ENCODE results near the gene EMC8.

EMC8 gene

GRCh38 chr16:85833219-85833920 is 34.0 kb upstream of the EMC8 start:
- Histone ChIP-seq H3K27ac (ENCODE audit: low read length) (no peak overlapping the region), H3K4me3 (ENCODE audit: low read depth in 1 of 2, low read length in 2 of 2) (no peak overlapping the region), H3K36me3 (ENCODE audit: control insufficient read depth in 1 of 2, insufficient read depth in 2 of 2, low read length in 2 of 2) (no peaks in the 10 kb centered on the region), H3K4me1 (ENCODE audit: control insufficient read depth in 1 of 2, insufficient read depth in 2 of 2, low read length in 2 of 2) (peaks cover 0 to 23% of the 10 kb centered on the region in 2 donors), H3K27me3 (ENCODE audit: low read depth, low read length) (no peaks in the 10 kb centered on the region), H3K9me3 (ENCODE audit: control insufficient read depth in 1 of 2, low read length in 2 of 2) (no peaks in the 10 kb centered on the region)

GRCh38 chr16:85832570-85833218 is 33.4 kb upstream of the EMC8 start:
- Histone ChIP-seq H3K4me1 (ENCODE audit: control insufficient read depth in 1 of 2, insufficient read depth in 2 of 2, low read length in 2 of 2) (peaks cover 0 to 30% of the 10 kb centered on the region in 2 donors), H3K27ac (ENCODE audit: low read length) (no peak overlapping the region), H3K27me3 (ENCODE audit: low read depth, low read length) (no peaks in the 10 kb centered on the region), H3K9me3 (ENCODE audit: control insufficient read depth in 1 of 2, low read length in 2 of 2) (no peaks in the 10 kb centered on the region), H3K36me3 (ENCODE audit: control insufficient read depth in 1 of 2, insufficient read depth in 2 of 2, low read length in 2 of 2) (no peaks in the 10 kb centered on the region), H3K4me3 (ENCODE audit: low read depth in 1 of 2, low read length in 2 of 2) (no peak overlapping the region)

GRCh38 chr16:85830821-85831220 is 31.5 kb upstream of the EMC8 start:
- Histone ChIP-seq H3K9me3 (ENCODE audit: control insufficient read depth in 1 of 2, low read length in 2 of 2) (no peaks in the 10 kb centered on the region), H3K27me3 (ENCODE audit: low read depth, low read length) (no peaks in the 10 kb centered on the region), H3K36me3 (ENCODE audit: control insufficient read depth in 1 of 2, insufficient read depth in 2 of 2, low read length in 2 of 2) (no peaks in the 10 kb centered on the region), H3K4me3 (ENCODE audit: low read depth in 1 of 2, low read length in 2 of 2) (no peak overlapping the region), H3K4me1 (ENCODE audit: control insufficient read depth in 1 of 2, insufficient read depth in 2 of 2, low read length in 2 of 2) (peaks cover 0 to 22% of the 10 kb centered on the region in 2 donors), H3K27ac (ENCODE audit: low read length) (no peak overlapping the region)

- H3K36me3 ChIP-seq (ENCODE audit: control insufficient read depth in 1 of 2, insufficient read depth in 2 of 2, low read length in 2 of 2): no peaks in the 10 kb centered on the region
- no peak overlapping the region for H3K4me3 ChIP-seq (ENCODE audit: low read depth in 1 of 2, low read length in 2 of 2)
- H3K27me3 ChIP-seq (ENCODE audit: low read depth, low read length): no peaks in the 10 kb centered on the region
- no peaks in the 10 kb centered on the region for H3K9me3 ChIP-seq (ENCODE audit: control insufficient read depth in 1 of 2, low read length in 2 of 2)
- H3K4me1 ChIP-seq (ENCODE audit: control insufficient read depth in 1 of 2, insufficient read depth in 2 of 2, low read length in 2 of 2): peaks cover 0 to 19% of the 10 kb centered on the region in 2 donors
- H3K27ac ChIP-seq (ENCODE audit: low read length): no peak overlapping the region
These were observed 30.6 kb upstream of the EMC8 start for GRCh38 chr16:85829751-85830445.

- Histone ChIP-seq H3K36me3 (ENCODE audit: control insufficient read depth in 1 of 2, insufficient read depth in 2 of 2, low read length in 2 of 2) (no peaks in the 10 kb centered on the region), H3K4me3 (ENCODE audit: low read depth in 1 of 2, low read length in 2 of 2) (no peak overlapping the region), H3K4me1 (ENCODE audit: control insufficient read depth in 1 of 2, insufficient read depth in 2 of 2, low read length in 2 of 2) (peaks cover 0 to 19% of the 10 kb centered on the region in 2 donors), H3K9me3 (ENCODE audit: control insufficient read depth in 1 of 2, low read length in 2 of 2) (no peaks in the 10 kb centered on the region), H3K27ac (ENCODE audit: low read length) (no peak overlapping the region), H3K27me3 (ENCODE audit: low read depth, low read length) (no peaks in the 10 kb centered on the region)
These were observed 29.9 kb upstream of the EMC8 start for GRCh38 chr16:85829171-85829719.

- peaks cover 0 to 14% of the 10 kb centered on the region in 2 donors for H3K4me1 ChIP-seq (ENCODE audit: control insufficient read depth in 1 of 2, insufficient read depth in 2 of 2, low read length in 2 of 2)
- H3K9me3 ChIP-seq (ENCODE audit: control insufficient read depth in 1 of 2, low read length in 2 of 2): no peaks in the 10 kb centered on the region
- H3K36me3 ChIP-seq (ENCODE audit: control insufficient read depth in 1 of 2, insufficient read depth in 2 of 2, low read length in 2 of 2): no peaks in the 10 kb centered on the region
- H3K27me3 ChIP-seq (ENCODE audit: low read depth, low read length): no peaks in the 10 kb centered on the region
- no peak overlapping the region for H3K27ac ChIP-seq (ENCODE audit: low read length)
- H3K4me3 ChIP-seq (ENCODE audit: low read depth in 1 of 2, low read length in 2 of 2): no peak overlapping the region
These were observed 28.8 kb upstream of the EMC8 start for GRCh38 chr16:85828166-85828565.

- no peaks in the 10 kb centered on the region for H3K27me3 ChIP-seq (ENCODE audit: low read depth, low read length)
- peaks cover 0 to 10% of the 10 kb centered on the region in 2 donors for H3K4me1 ChIP-seq (ENCODE audit: control insufficient read depth in 1 of 2, insufficient read depth in 2 of 2, low read length in 2 of 2)
- H3K36me3 ChIP-seq (ENCODE audit: control insufficient read depth in 1 of 2, insufficient read depth in 2 of 2, low read length in 2 of 2): no peaks in the 10 kb centered on the region
- H3K9me3 ChIP-seq (ENCODE audit: control insufficient read depth in 1 of 2, low read length in 2 of 2): no peaks in the 10 kb centered on the region
- no peak overlapping the region for H3K4me3 ChIP-seq (ENCODE audit: low read depth in 1 of 2, low read length in 2 of 2)
- no peak overlapping the region for H3K27ac ChIP-seq (ENCODE audit: low read length)
These were observed 27.4 kb upstream of the EMC8 start for GRCh38 chr16:85826686-85827247.

- Histone ChIP-seq H3K27ac (ENCODE audit: low read length) (no peak overlapping the region), H3K36me3 (ENCODE audit: control insufficient read depth in 1 of 2, insufficient read depth in 2 of 2, low read length in 2 of 2) (no peaks in the 10 kb centered on the region), H3K9me3 (ENCODE audit: control insufficient read depth in 1 of 2, low read length in 2 of 2) (no peaks in the 10 kb centered on the region), H3K4me3 (ENCODE audit: low read depth in 1 of 2, low read length in 2 of 2) (no peak overlapping the region), H3K27me3 (ENCODE audit: low read depth, low read length) (no peaks in the 10 kb centered on the region), H3K4me1 (ENCODE audit: control insufficient read depth in 1 of 2, insufficient read depth in 2 of 2, low read length in 2 of 2) (peaks cover 0 to 13% of the 10 kb centered on the region in 2 donors)
These were observed 26.0 kb upstream of the EMC8 start for GRCh38 chr16:85825326-85825725.

- no peak overlapping the region for H3K27ac ChIP-seq (ENCODE audit: low read length)
- no peaks in the 10 kb centered on the region for H3K9me3 ChIP-seq (ENCODE audit: control insufficient read depth in 1 of 2, low read length in 2 of 2)
- H3K27me3 ChIP-seq (ENCODE audit: low read depth, low read length): no peaks in the 10 kb centered on the region
- H3K4me3 ChIP-seq (ENCODE audit: low read depth in 1 of 2, low read length in 2 of 2): no peak overlapping the region
- H3K36me3 ChIP-seq (ENCODE audit: control insufficient read depth in 1 of 2, insufficient read depth in 2 of 2, low read length in 2 of 2): no peaks in the 10 kb centered on the region
- H3K4me1 ChIP-seq (ENCODE audit: control insufficient read depth in 1 of 2, insufficient read depth in 2 of 2, low read length in 2 of 2): peaks cover 0 to 14% of the 10 kb centered on the region in 2 donors
These were observed 25.1 kb upstream of the EMC8 start for GRCh38 chr16:85824161-85825135.

- no peak overlapping the region for H3K4me3 ChIP-seq (ENCODE audit: low read depth in 1 of 2, low read length in 2 of 2)
- H3K36me3 ChIP-seq (ENCODE audit: control insufficient read depth in 1 of 2, insufficient read depth in 2 of 2, low read length in 2 of 2): no peaks in the 10 kb centered on the region
- H3K9me3 ChIP-seq (ENCODE audit: control insufficient read depth in 1 of 2, low read length in 2 of 2): no peaks in the 10 kb centered on the region
- H3K27me3 ChIP-seq (ENCODE audit: low read depth, low read length): no peaks in the 10 kb centered on the region
- H3K27ac ChIP-seq (ENCODE audit: low read length): no peak overlapping the region
- peaks cover 0 to 17% of the 10 kb centered on the region in 2 donors for H3K4me1 ChIP-seq (ENCODE audit: control insufficient read depth in 1 of 2, insufficient read depth in 2 of 2, low read length in 2 of 2)
These were observed 24.1 kb upstream of the EMC8 start for GRCh38 chr16:85823328-85823920.

All from muscle layer of duodenum (tissue), 2 donors.